ENCODE results near the gene PWWP2B.

The PWWP2B gene

GRCh38 chr10:132447446-132448247 is 50.6 kb downstream of the PWWP2B start:
- peak; percentile 60 for DNase-seq (ENCODE audit: low read depth)

GRCh38 chr10:132448248-132448731 is 51.3 kb downstream of the PWWP2B start:
- no peak for DNase-seq (ENCODE audit: low read depth)

GRCh38 chr10:132449051-132449810 is 52.2 kb downstream of the PWWP2B start:
- no peak for DNase-seq (ENCODE audit: low read depth)

- DNase-seq (ENCODE audit: low read depth): no peak
Observed at GRCh38 chr10:132449811-132450181, 52.8 kb downstream of the PWWP2B start.

- DNase-seq (ENCODE audit: low read depth): no peak
Observed at GRCh38 chr10:132450466-132450824, 53.4 kb downstream of the PWWP2B start.

GRCh38 chr10:132450825-132451505 is 54.0 kb downstream of the PWWP2B start:
- DNase-seq (ENCODE audit: low read depth): no peak

GRCh38 chr10:132451506-132452215 is 54.7 kb downstream of the PWWP2B start:
- no peak for DNase-seq (ENCODE audit: low read depth)

GRCh38 chr10:132452216-132452650 is 55.2 kb downstream of the PWWP2B start:
- DNase-seq (ENCODE audit: low read depth): peak; percentile 37

GRCh38 chr10:132452651-132453469 is 55.9 kb downstream of the PWWP2B start:
- DNase-seq (ENCODE audit: low read depth): peak; percentile 81

GRCh38 chr10:132453470-132453861 is 56.5 kb downstream of the PWWP2B start:
- no peak for DNase-seq (ENCODE audit: low read depth)

GRCh38 chr10:132454296-132455198 is 57.5 kb downstream of the PWWP2B start:
- DNase-seq (ENCODE audit: low read depth): no peak

GRCh38 chr10:132455441-132455971 is 58.5 kb downstream of the PWWP2B start:
- DNase-seq (ENCODE audit: low read depth): no peak

GRCh38 chr10:132455986-132456847 is 59.2 kb downstream of the PWWP2B start:
- DNase-seq (ENCODE audit: low read depth): no peak

GRCh38 chr10:132456881-132457280 is 59.9 kb downstream of the PWWP2B start:
- DNase-seq (ENCODE audit: low read depth): no peak

GRCh38 chr10:132457328-132458070 is 60.5 kb downstream of the PWWP2B start:
- no peak for DNase-seq (ENCODE audit: low read depth)

GRCh38 chr10:132458071-132458585 is 61.1 kb downstream of the PWWP2B start:
- no peak for DNase-seq (ENCODE audit: low read depth)

- DNase-seq (ENCODE audit: low read depth): peak; percentile 45
Observed at GRCh38 chr10:132458586-132459300, 61.7 kb downstream of the PWWP2B start.
